Glutamatergic neuron (in vitro differentiated cells): ENCODE data around the gene KLF16. TPM values are rescaled to one million over a fixed set of nuclear protein-coding genes. Genes with fewer than 3 reads are reported as not detected.

Experiments used
- DNase-seq: peaks from one replicate; pipeline ENCODE4 v3.0.0; 2022
- H3K27ac Mint-ChIP-seq: one replicate; pipeline ENCODE4 v1.8.0; 2020; ENCODE audit warnings: mild to moderate bottlenecking, mixed read lengths, inconsistent platforms; ENCODE audit not compliant: unreplicated experiment
- H3K27me3 Mint-ChIP-seq: one replicate; pipeline ENCODE4 v1.8.0; 2020; ENCODE audit warnings: mild to moderate bottlenecking, moderate library complexity, mixed read lengths, inconsistent platforms; ENCODE audit not compliant: unreplicated experiment
- H3K36me3 Mint-ChIP-seq: one replicate; pipeline ENCODE4 v1.8.0; 2020; ENCODE audit warnings: mild to moderate bottlenecking, mixed read lengths, inconsistent platforms; ENCODE audit not compliant: unreplicated experiment
- H3K4me1 Mint-ChIP-seq: one replicate; pipeline ENCODE4 v1.8.0; 2020; ENCODE audit warnings: mild to moderate bottlenecking, low read depth, mixed read lengths, inconsistent platforms; ENCODE audit not compliant: unreplicated experiment
- H3K4me3 Mint-ChIP-seq: one replicate; pipeline ENCODE4 v1.8.0; 2020; ENCODE audit warnings: mild to moderate bottlenecking, mixed read lengths, inconsistent platforms; ENCODE audit not compliant: unreplicated experiment
- H3K9me3 Mint-ChIP-seq: one replicate; pipeline ENCODE4 v1.8.0; 2020; ENCODE audit warnings: mild to moderate bottlenecking, moderate library complexity, mixed read lengths, inconsistent platforms; ENCODE audit not compliant: unreplicated experiment
- CTCF ChIP-seq: fragments of 200-600 bp; sonication (generic); IDR thresholded peaks from one replicate; pipeline ENCODE4 v1.5.0; 2021; ENCODE audit not compliant: partially characterized antibody, unreplicated experiment
- total RNA-seq: library from RNA; stranded (reverse); fragmentation: NEBNext Ultra II Directional; extraction: Animal tissue kit (Norgen Biotek cat#: 25700); gene quantifications from one replicate; pipeline ENCODE4 v1.2.1, GENCODE V29; 2021; ENCODE audit not compliant: unreplicated experiment

KLF16 gene
- total RNA-seq, 1 donor from 2014 or later = 30.6 TPM

GRCh38 chr19:1871140-1871597, 7.8 kb upstream of the KLF16 start:
- H3K4me3 Mint-ChIP-seq = no peak overlapping the region
- H3K27ac Mint-ChIP-seq = no peak overlapping the region
- peaks cover 11% of the 10 kb centered on the region for H3K9me3 Mint-ChIP-seq
- DNase-seq = no peak
- H3K36me3 Mint-ChIP-seq = no peaks in the 10 kb centered on the region
- no peak for TF ChIP-seq CTCF
- peaks cover 10% of the 10 kb centered on the region for H3K27me3 Mint-ChIP-seq
- H3K4me1 Mint-ChIP-seq = peaks cover 12% of the 10 kb centered on the region

GRCh38 chr19:1868971-1869370, 5.6 kb upstream of the KLF16 start:
- peaks cover 1% of the 10 kb centered on the region for H3K9me3 Mint-ChIP-seq
- no peaks in the 10 kb centered on the region for H3K36me3 Mint-ChIP-seq
- DNase-seq = no peak
- H3K4me3 Mint-ChIP-seq = no peak overlapping the region
- no peaks in the 10 kb centered on the region for H3K27me3 Mint-ChIP-seq
- H3K27ac Mint-ChIP-seq = no peak overlapping the region
- peaks cover 2% of the 10 kb centered on the region for H3K4me1 Mint-ChIP-seq
- no peak for TF ChIP-seq CTCF

GRCh38 chr19:1867349-1867724, 4.0 kb upstream of the KLF16 start:
- Mint-ChIP-seq H3K36me3 (no peaks in the 10 kb centered on the region), H3K27me3 (no peaks in the 10 kb centered on the region), H3K27ac (no peak overlapping the region), H3K9me3 (peaks cover 3% of the 10 kb centered on the region), H3K4me1 (no peaks in the 10 kb centered on the region), H3K4me3 (no peak overlapping the region)
- TF ChIP-seq CTCF = no peak
- no peak for DNase-seq

GRCh38 chr19:1866693-1867348, 3.4 kb upstream of the KLF16 start:
- no peak overlapping the region for H3K27ac Mint-ChIP-seq
- no peaks in the 10 kb centered on the region for H3K4me1 Mint-ChIP-seq

More at GRCh38 chr19:1866693-1867348, 3.4 kb upstream of the KLF16 start:
- H3K4me3 Mint-ChIP-seq = no peak overlapping the region
- H3K9me3 Mint-ChIP-seq = peaks cover 3% of the 10 kb centered on the region
- H3K27me3 Mint-ChIP-seq = no peaks in the 10 kb centered on the region
- no peak for DNase-seq
- no peaks in the 10 kb centered on the region for H3K36me3 Mint-ChIP-seq
- TF ChIP-seq CTCF = no peak
